ENCODE results near the gene SPEF1. TPM values are rescaled to one million over a fixed set of nuclear protein-coding genes. Genes with fewer than 3 reads are reported as not detected.
A peak's percentile ranks its signal among the peaks of the same experiment; 100 is the strongest.
"Not testable (repeated sequence)": the region's sequence is repeated elsewhere in the genome, so short reads cannot be mapped to it uniquely, and the experiment has no call there.

Gene SPEF1
- 1 to 10 TPM in 2 of 4 donors, not detected in 2; 1.1 to 1.8 TPM for total RNA-seq

GRCh38 chr20:3781153-3781910, at the start of gene SPEF1:
Gene SPEF1, minus strand, starts transcription at chr20:3781448. Its CDS starts 161 bp downstream, at chr20:3781287.
- DNase-seq (ENCODE audit: low spot score in 2 of 2), result peak; percentile 62 to 84
- TF ChIP-seq CTCF (IDR thresholded peaks at IDR 0.05) (peak in 4 of 5 experiments; percentile 29 to 69 (median 54)), EP300 (IDR thresholded peaks at IDR 0.05) (peak; percentile 26 to 29), POLR2A (IDR thresholded peaks at IDR 0.05) (no peak)
- H3K27me3 ChIP-seq, result no peaks in the 10 kb centered on the region
- no peaks in the 10 kb centered on the region for H3K9me3 ChIP-seq
- peaks cover 0 to 22% (median 0%) of the 10 kb centered on the region in 3 donors for H3K36me3 ChIP-seq
- WGBS, 2 donors, result 16 to 17% methylated on average over 22 to 26 of the region's 28 CpGs
- H3K27ac ChIP-seq, result peak within 1 kb of the TSS in 3 of 4 donors; percentile 65 to 73 (median 69)
- peak within 1 kb of the TSS in 3 of 4 donors; percentile 9 to 47 (median 45) for H3K4me3 ChIP-seq
- H3K4me1 ChIP-seq, result peaks cover 0 to 71% (median 32%) of the 10 kb centered on the region in 4 donors

GRCh38 chr20:3829891-3830290, 48.6 kb upstream of the SPEF1 start:
- H3K27ac ChIP-seq; H3K4me1 ChIP-seq; DNase-seq (ENCODE audit: low spot score in 2 of 2); H3K27me3 ChIP-seq; H3K4me3 ChIP-seq; H3K9me3 ChIP-seq: not testable (repeated sequence)
- WGBS, 2 donors, result 92 to 93% methylated on average over 5 of the region's 5 CpGs
- H3K36me3 ChIP-seq, result peaks cover 0 to 36% (median 0%) of the 10 kb centered on the region in 3 donors

- WGBS, 2 donors, result 95 to 98% methylated on average over 3 of the region's 3 CpGs
Measured at GRCh38 chr20:3828798-3829197, 47.5 kb upstream of the SPEF1 start.

GRCh38 chr20:3826420-3826819, 45.2 kb upstream of the SPEF1 start:
- TF ChIP-seq CTCF (IDR thresholded peaks at IDR 0.05), result no peak
- no peak for TF ChIP-seq EP300 (IDR thresholded peaks at IDR 0.05)
- TF ChIP-seq POLR2A (IDR thresholded peaks at IDR 0.05), result no peak
- Histone ChIP-seq H3K36me3 (peaks cover 0 to 61% (median 13%) of the 10 kb centered on the region in 3 donors), H3K27ac (no peak overlapping the region)

More at GRCh38 chr20:3828798-3829197, 47.5 kb upstream of the SPEF1 start:
- Histone ChIP-seq H3K36me3 (peaks cover 0 to 47% (median 9%) of the 10 kb centered on the region in 3 donors), H3K9me3 (no peaks in the 10 kb centered on the region), H3K4me3 (no peak overlapping the region), H3K4me1 (no peaks in the 10 kb centered on the region), H3K27ac (no peak overlapping the region), H3K27me3 (no peaks in the 10 kb centered on the region)
- no peak for DNase-seq (ENCODE audit: low spot score in 2 of 2)
- TF ChIP-seq POLR2A (IDR thresholded peaks at IDR 0.05) (no peak), EP300 (IDR thresholded peaks at IDR 0.05) (no peak), CTCF (IDR thresholded peaks at IDR 0.05) (no peak)

GRCh38 chr20:3825526-3825925, 44.3 kb upstream of the SPEF1 start:
- Histone ChIP-seq H3K27ac (no peak overlapping the region), H3K36me3 (peaks cover 0 to 61% (median 13%) of the 10 kb centered on the region in 3 donors), H3K27me3 (no peaks in the 10 kb centered on the region), H3K9me3 (no peaks in the 10 kb centered on the region), H3K4me3 (no peak overlapping the region), H3K4me1 (peaks cover 0 to 8% (median 6%) of the 10 kb centered on the region in 4 donors)
- no peak for DNase-seq (ENCODE audit: low spot score in 2 of 2)
- TF ChIP-seq POLR2A (IDR thresholded peaks at IDR 0.05) (no peak), EP300 (IDR thresholded peaks at IDR 0.05) (no peak), CTCF (IDR thresholded peaks at IDR 0.05) (no peak)
- WGBS, 2 donors, result 68 to 79% methylated on average over 7 of the region's 7 CpGs

More at GRCh38 chr20:3826420-3826819, 45.2 kb upstream of the SPEF1 start:
- Histone ChIP-seq H3K4me1 (peaks cover 0 to 3% (median 2%) of the 10 kb centered on the region in 4 donors), H3K9me3 (no peaks in the 10 kb centered on the region), H3K4me3 (no peak overlapping the region), H3K27me3 (no peaks in the 10 kb centered on the region)
- 71 to 74% methylated on average over 4 of the region's 4 CpGs for WGBS, 2 donors
- DNase-seq (ENCODE audit: low spot score in 2 of 2), result no peak

All from tibial nerve (tissue), 4 donors.